ENCODE results near the gene S100PBP. TPM values are rescaled to one million over a fixed set of nuclear protein-coding genes. Genes with fewer than 3 reads are reported as not detected.
"Not testable (repeated sequence)": the region's sequence is repeated elsewhere in the genome, so short reads cannot be mapped to it uniquely, and the experiment has no call there.

Gene S100PBP
- total and polyA plus RNA-seq, 2 donors (not counting 1 experiment from before 2014, with no cell fraction given), result 36.3 to 41.8 TPM

DNA sequence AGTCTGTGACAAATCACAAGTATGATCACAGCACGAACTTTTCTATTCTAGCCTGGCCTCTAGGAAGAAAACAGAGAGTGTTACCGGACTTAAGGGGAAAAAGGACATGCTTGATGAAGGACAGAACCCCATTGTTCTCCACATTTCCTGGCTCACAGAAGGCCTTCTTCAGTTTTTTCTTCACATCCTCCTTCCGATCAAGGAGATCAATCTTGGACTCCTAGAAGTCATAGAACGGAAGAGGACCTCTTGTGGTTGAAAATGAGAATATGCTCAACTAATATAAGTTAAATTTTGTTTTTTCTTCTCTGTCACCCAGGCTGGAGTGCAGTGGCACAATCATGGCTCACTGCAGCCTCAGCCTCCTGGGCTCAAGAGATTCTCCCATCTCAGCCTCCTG lies 30.6 kb upstream of the S100PBP start:
- Histone ChIP-seq H3K36me3 (ENCODE audit: control insufficient read depth, insufficient read depth, low read length) (peaks cover 19% of the 10 kb centered on the region), H3K4me3 (replicated peaks in 1 of 4; ENCODE audit: control extremely low read depth in 1 of 4, insufficient read depth in 1 of 4, low read depth in 3 of 4, low read length in 4 of 4) (no peak overlapping the region), H3K79me2 (ENCODE audit: control insufficient read depth, insufficient read depth, low read length) (peaks cover 2% of the 10 kb centered on the region), H4K20me1 (ENCODE audit: control insufficient read depth, extremely low read depth, insufficient read depth, low read length) (no peaks in the 10 kb centered on the region), H3K9me3 (ENCODE audit: control insufficient read depth, insufficient read depth, low read depth, low read length) (no peaks in the 10 kb centered on the region), H3K4me1 (ENCODE audit: control insufficient read depth, extremely low read depth, insufficient read depth, low read length) (peaks cover 2% of the 10 kb centered on the region), H2AFZ (ENCODE audit: low read length) (no peak overlapping the region), H3K4me2 (ENCODE audit: extremely low read depth, insufficient read depth, low read length) (no peak overlapping the region), H3K27ac (ENCODE audit: insufficient read depth, low read length) (no peak overlapping the region), H3K9ac (ENCODE audit: insufficient read depth, low read length) (no peak overlapping the region), H3K27me3 (ENCODE audit: control insufficient read depth, insufficient read depth, low read length) (no peaks in the 10 kb centered on the region)
- TF ChIP-seq CTCF (conservative IDR thresholded peaks at IDR 0.05 in 1 of 2, IDR thresholded peaks at IDR 0.05 in 1 of 2; ENCODE audit: low read depth in 1 of 2, low read length in 2 of 2) (peak; percentile 29 to 35), EZH2 (IDR thresholded peaks at IDR 0.05; ENCODE audit: low read length, missing control alignments) (no peak)
- peak; percentile 39 to 46 for DNase-seq (ENCODE audit: low read depth in 2 of 2)

- not testable (repeated sequence) for H4K20me1 ChIP-seq (ENCODE audit: control insufficient read depth, extremely low read depth, insufficient read depth, low read length); H3K27me3 ChIP-seq (ENCODE audit: control insufficient read depth, insufficient read depth, low read length); H3K9me3 ChIP-seq (ENCODE audit: control insufficient read depth, insufficient read depth, low read depth, low read length); H2AFZ ChIP-seq (ENCODE audit: low read length); H3K4me2 ChIP-seq (ENCODE audit: extremely low read depth, insufficient read depth, low read length); H3K4me3 ChIP-seq (replicated peaks in 1 of 4; ENCODE audit: control extremely low read depth in 1 of 4, insufficient read depth in 1 of 4, low read depth in 3 of 4, low read length in 4 of 4); H3K9ac ChIP-seq (ENCODE audit: insufficient read depth, low read length); H3K79me2 ChIP-seq (ENCODE audit: control insufficient read depth, insufficient read depth, low read length); H3K4me1 ChIP-seq (ENCODE audit: control insufficient read depth, extremely low read depth, insufficient read depth, low read length)
- peaks cover 13% of the 10 kb centered on the region for H3K36me3 ChIP-seq (ENCODE audit: control insufficient read depth, insufficient read depth, low read length)
- DNase-seq (ENCODE audit: low read depth in 2 of 2), result peak; percentile 92 to 93
- H3K27ac ChIP-seq (ENCODE audit: insufficient read depth, low read length), result peak overlapping the region; percentile 58
These were observed 28.1 kb upstream of the S100PBP start for GRCh38 chr1:32789356-32789755.

GRCh38 chr1:32791881-32792280 lies 25.6 kb upstream of the S100PBP start:
- peak in 1 of 2 donors; percentile 71 for DNase-seq (ENCODE audit: low read depth in 2 of 2)
- TF ChIP-seq EZH2 (IDR thresholded peaks at IDR 0.05; ENCODE audit: low read length, missing control alignments), result no peak
- TF ChIP-seq CTCF (conservative IDR thresholded peaks at IDR 0.05 in 1 of 2, IDR thresholded peaks at IDR 0.05 in 1 of 2; ENCODE audit: low read depth in 1 of 2, low read length in 2 of 2), result no peak
- Histone ChIP-seq H3K9me3 (ENCODE audit: control insufficient read depth, insufficient read depth, low read depth, low read length) (no peaks in the 10 kb centered on the region), H3K4me3 (replicated peaks in 1 of 4; ENCODE audit: control extremely low read depth in 1 of 4, insufficient read depth in 1 of 4, low read depth in 3 of 4, low read length in 4 of 4) (no peak overlapping the region), H3K36me3 (ENCODE audit: control insufficient read depth, insufficient read depth, low read length) (peaks cover 4% of the 10 kb centered on the region), H2AFZ (ENCODE audit: low read length) (no peak overlapping the region), H3K9ac (ENCODE audit: insufficient read depth, low read length) (no peak overlapping the region), H3K27ac (ENCODE audit: insufficient read depth, low read length) (no peak overlapping the region), H3K79me2 (ENCODE audit: control insufficient read depth, insufficient read depth, low read length) (peaks cover 2% of the 10 kb centered on the region), H3K4me1 (ENCODE audit: control insufficient read depth, extremely low read depth, insufficient read depth, low read length) (peaks cover 2% of the 10 kb centered on the region), H4K20me1 (ENCODE audit: control insufficient read depth, extremely low read depth, insufficient read depth, low read length) (no peaks in the 10 kb centered on the region), H3K4me2 (ENCODE audit: extremely low read depth, insufficient read depth, low read length) (no peak overlapping the region), H3K27me3 (ENCODE audit: control insufficient read depth, insufficient read depth, low read length) (no peaks in the 10 kb centered on the region)

DNA sequence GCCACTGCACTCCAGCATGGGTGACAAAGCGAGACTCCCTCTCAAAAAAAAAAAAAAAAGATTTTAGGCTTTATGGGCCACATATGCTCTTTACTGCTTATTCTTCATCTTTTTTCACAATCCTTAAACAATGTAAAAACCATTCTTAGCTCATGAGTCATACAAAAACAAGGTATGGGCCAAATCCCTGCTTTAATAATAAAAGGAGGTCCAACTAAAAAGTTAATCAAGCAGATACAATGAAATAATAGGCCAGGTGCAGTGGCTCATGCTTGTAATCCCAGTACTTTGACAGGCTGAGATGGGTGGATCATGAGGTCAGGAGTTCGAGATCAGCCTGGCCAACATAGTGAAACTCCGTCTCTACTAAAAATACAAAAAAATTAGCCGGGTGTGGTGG lies 21.7 kb upstream of the S100PBP start:
- not testable (repeated sequence) for H3K27ac ChIP-seq (ENCODE audit: insufficient read depth, low read length); H3K36me3 ChIP-seq (ENCODE audit: control insufficient read depth, insufficient read depth, low read length); H3K4me3 ChIP-seq (replicated peaks in 1 of 4; ENCODE audit: control extremely low read depth in 1 of 4, insufficient read depth in 1 of 4, low read depth in 3 of 4, low read length in 4 of 4); H2AFZ ChIP-seq (ENCODE audit: low read length); H3K4me1 ChIP-seq (ENCODE audit: control insufficient read depth, extremely low read depth, insufficient read depth, low read length); H3K79me2 ChIP-seq (ENCODE audit: control insufficient read depth, insufficient read depth, low read length); H3K9me3 ChIP-seq (ENCODE audit: control insufficient read depth, insufficient read depth, low read depth, low read length); H3K4me2 ChIP-seq (ENCODE audit: extremely low read depth, insufficient read depth, low read length); H3K27me3 ChIP-seq (ENCODE audit: control insufficient read depth, insufficient read depth, low read length); H4K20me1 ChIP-seq (ENCODE audit: control insufficient read depth, extremely low read depth, insufficient read depth, low read length); H3K9ac ChIP-seq (ENCODE audit: insufficient read depth, low read length)
- DNase-seq (ENCODE audit: low read depth in 2 of 2), result peak; percentile 44 to 81
